Gastroesophageal sphincter (tissue), 3 donors: ENCODE data around the gene STUM.

Experiments
- EP300 ChIP-seq: sonication (generic); formaldehyde crosslinking; IDR thresholded peaks from one replicate; pipeline ENCODE4 v1.6.1; 2017; ENCODE audit warnings: antibody characterized with exemption, mild to moderate bottlenecking
- POLR2A ChIP-seq, 2 donors: fragments of 450-650 bp; IDR thresholded peaks; one replicate each; pipeline ENCODE4 v1.6.1; 2017; ENCODE audit warnings: antibody characterized with exemption in 2 of 2, mild to moderate bottlenecking in 2 of 2, moderate library complexity in 1 of 2
- POLR2AphosphoS5 ChIP-seq: sonication (generic); formaldehyde crosslinking; IDR thresholded peaks from one replicate; pipeline ENCODE4 v1.6.1; 2017; ENCODE audit warnings: antibody characterized with exemption
- TF ChIP-seq, protein P1 (sequence below), 4 experiments: fragments of 200-600 bp in 2 of 4; fragments of 450-650 bp in 2 of 4; sonication (generic) in 1 of 4; IDR thresholded peaks; one replicate each; pipeline ENCODE4 v1.5.1; 2017 to 2019; ENCODE audit warnings: antibody characterized with exemption in 4 of 4, mild to moderate bottlenecking in 2 of 4, moderate library complexity in 2 of 4

DNA sequence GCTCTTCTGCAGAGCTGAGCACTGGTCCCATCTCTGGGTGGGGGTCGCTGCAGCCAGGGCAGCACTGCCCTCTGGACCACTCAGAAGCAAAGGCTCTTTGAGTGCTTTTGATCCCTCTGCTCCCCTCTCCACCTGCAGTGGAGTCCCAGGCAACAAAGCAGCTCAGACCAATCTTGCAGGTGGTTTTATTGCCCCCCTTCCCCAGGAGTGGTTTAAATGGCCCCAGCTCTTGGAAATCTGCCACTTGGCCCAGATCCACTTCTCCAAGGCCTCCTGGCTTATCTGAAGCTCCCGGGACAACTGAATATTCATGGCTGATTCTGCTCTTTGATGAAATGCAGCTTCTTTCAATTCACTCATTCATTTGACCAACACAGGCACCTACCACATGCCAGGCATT lies 2.7 kb downstream of the STUM start:
- TF ChIP-seq, protein P1, sequence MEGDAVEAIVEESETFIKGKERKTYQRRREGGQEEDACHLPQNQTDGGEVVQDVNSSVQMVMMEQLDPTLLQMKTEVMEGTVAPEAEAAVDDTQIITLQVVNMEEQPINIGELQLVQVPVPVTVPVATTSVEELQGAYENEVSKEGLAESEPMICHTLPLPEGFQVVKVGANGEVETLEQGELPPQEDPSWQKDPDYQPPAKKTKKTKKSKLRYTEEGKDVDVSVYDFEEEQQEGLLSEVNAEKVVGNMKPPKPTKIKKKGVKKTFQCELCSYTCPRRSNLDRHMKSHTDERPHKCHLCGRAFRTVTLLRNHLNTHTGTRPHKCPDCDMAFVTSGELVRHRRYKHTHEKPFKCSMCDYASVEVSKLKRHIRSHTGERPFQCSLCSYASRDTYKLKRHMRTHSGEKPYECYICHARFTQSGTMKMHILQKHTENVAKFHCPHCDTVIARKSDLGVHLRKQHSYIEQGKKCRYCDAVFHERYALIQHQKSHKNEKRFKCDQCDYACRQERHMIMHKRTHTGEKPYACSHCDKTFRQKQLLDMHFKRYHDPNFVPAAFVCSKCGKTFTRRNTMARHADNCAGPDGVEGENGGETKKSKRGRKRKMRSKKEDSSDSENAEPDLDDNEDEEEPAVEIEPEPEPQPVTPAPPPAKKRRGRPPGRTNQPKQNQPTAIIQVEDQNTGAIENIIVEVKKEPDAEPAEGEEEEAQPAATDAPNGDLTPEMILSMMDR (IDR thresholded peaks at IDR 0.05), result no peak
- TF ChIP-seq POLR2A (IDR thresholded peaks at IDR 0.05) (no peak), POLR2AphosphoS5 (no peak), EP300 (no peak)
